ENCODE results near the gene CRYBA4.

CRYBA4 gene
- total RNA-seq, result 0 to 0.07 reads per million in 2 donors

DNA sequence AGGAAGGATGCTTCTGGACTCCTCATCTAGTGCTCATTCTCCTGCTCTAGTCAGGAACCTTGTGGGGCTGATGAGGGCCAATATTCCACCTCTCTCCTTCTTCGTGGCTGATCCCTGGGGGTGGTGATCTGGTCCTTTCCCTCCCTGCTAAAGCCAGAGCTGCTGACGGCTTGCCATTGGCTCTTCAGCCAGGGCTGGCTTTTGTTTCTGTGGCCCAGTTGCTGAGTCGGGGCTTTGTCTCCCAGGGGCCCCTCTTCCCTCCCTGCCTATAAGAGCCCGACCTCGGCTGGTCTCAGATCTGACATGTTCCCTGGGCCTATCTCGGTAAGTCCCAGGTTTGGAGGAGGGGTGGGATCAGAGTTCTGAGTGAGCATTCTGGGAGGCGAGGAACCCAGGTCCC, at the start of gene CRYBA4:
CRYBA4 (plus strand) TSS at position 301 of the 400 bp plus-strand sequence. CDS start 634 bp downstream, outside the sequence.
- DNase-seq, result no peak

DNA sequence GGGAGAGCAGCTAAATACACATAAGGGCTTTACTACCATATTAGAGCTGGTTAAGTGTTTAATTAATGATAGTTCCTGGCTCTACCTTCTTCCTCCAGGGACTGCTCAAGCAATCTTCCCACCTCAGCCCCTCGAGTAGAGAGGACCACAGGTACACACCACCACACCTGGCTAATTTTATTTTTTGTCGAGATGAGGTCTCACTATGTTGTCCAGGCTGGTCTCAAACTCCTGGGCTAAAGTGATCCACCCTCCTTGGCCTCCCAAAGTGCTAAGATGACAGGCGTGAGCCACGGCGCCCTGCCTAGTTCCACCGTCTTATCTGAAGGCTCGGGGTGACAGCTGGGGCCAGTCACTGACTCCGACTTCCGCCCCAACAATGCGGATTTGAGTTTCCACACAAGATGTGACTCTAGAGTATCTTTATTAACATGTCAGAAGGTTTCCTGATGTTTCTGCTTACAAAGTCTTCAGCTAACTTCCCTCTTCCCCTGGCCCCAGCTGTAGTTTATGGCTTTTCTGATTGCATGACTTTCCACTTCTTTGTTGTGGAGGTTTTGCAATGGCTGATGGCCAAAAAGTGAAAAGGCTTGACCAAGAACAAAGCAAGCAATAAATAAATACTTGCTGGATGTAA, 48.6 kb upstream of the CRYBA4 start:
- no peak for DNase-seq

DNA sequence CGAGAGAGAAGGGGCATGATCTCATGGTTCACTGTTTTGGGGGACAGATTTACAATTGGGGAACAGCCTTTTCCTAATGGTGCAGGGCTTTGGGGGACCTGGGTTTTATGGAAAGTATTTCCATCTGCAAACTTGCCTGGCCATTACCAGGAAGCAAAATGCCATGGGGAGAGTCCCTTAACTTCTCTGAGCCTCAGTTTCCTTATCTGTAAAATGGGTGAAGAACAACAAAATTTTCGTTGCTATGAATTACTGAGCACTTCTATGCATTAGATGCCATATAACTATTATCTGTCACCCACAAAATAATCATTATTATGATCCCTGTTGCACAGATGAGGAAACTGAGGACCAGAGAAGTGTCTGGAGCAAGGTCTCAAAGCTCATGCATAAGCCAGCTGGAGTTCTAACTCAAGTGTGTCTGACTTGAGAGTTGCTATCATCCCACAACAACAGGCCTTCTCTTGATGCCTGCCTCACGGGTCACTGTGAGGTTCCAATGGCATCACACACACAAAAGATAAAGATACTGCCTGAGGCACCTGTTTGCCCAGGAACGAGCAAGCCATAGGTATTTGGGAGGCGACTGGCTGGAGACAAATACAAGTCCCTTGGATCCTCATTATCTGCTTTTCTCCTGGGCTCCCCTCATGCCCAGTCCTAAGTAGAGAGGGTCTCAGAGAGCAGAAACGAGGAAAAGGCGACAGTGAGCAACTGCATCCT, 47.6 kb upstream of the CRYBA4 start:
- no peak for DNase-seq

DNA sequence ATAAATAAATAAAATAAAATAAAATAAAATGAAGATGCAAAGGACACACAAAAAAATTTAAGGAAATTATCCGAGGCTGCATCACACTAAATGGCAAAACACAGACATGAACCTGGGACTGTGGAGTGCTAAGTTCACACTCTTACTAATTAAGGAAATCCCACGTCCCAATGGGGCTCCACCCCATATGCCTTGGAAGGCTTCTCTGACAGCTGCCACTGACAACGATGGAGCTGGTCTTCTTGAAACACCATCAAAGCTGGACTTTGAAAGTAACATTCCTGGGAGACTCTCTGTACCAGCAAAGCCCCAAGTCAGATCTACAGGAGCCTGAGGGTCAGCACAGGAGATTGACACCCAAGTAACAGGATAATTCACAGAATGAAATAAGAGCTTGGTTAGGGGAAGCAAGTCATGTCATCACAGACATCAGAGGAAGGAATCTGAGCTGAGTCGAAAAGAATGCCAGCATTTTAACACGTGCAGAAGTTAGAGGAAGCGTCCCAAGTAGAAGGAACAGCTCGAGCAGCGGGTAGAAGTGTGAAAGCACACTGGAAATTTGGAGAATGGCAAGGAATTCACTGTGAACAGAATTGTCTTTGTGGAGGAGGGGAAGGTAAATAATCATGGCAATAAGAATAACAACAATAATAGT, 45.6 kb upstream of the CRYBA4 start:
- no peak for DNase-seq

DNA sequence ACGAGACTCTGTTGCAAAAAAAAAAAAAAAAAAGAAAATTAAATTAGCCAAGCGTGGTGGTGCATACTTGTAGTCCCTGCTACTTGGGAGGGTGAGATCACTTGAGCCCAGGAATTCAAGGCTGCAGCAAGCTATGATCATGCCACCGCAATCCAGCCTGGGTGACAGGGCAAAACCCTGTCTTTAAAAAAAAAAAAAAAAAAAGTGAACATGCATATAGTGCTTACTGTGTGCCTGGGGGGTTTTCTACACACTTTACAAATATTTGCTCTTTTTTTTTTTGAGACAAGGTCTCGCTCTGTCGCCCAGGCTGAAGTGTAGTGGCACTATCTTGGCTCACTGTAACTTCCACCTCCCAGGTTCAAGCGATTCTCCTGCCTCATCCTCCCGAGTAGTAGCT, 44.7 kb upstream of the CRYBA4 start:
- no peak for DNase-seq

DNA sequence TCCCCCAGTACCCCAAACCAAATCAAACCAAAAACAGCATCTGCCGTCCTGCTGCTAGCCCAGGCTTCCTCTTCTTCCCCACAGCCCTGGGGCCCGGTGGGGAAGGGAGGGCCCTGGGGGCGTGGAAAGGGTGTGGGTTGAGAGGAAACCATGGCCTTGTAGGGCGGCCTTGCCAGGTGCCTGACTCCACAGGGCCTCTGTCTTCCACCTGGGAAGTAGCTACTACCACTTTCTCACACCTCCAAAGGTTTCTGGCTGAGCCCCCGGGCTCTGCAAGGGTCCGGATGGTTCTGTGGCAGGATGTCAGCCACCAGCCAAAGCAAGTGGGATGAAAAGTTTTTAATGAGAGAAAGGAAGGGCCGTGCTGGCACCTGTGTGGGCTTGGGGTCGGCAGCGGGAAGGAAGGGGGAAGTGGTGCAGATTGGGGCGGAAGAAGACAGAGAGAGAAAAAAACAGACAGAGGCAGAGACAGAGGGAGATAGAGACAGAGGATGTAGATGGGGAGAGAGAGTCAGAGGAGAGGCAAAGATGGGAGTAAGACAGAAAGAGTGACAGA, 42.4 kb upstream of the CRYBA4 start:
- DNase-seq, result peak in 4 of 5 experiments; percentile 15 to 79 (median 53)

DNA sequence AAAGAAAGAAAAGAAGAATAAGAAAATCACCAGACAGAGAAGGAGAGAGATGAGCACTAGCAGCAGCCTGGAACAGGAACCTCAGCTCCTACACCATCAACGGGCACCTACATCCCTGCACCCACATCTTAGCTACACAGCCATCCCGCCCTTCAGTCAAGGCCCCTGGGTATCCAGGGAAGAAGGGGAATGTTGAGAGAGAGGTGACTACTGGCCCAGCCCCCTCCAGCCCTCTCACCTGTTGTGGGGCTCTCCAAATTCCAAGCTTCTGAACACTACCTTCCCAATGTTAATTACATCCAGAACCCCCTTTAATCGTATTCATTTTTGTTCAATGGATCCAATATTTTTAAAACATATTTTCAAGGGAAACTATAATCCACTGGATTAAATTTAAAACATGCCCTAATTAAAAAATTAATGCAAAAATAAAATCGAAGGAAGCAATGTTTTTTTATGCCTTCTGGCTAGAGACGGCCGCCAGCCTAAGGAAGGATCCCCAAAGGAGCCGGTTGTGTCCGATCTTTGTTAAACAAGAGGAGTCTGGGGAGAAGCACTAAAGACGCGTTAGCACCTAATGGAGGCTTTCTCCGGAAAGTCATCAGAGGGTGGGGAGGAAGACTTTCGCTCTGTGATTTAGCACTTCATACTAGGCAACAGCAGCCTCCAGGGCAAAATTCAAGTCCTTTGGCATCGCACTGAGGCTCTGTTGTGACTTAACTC, 41.4 kb upstream of the CRYBA4 start:
- no peak for DNase-seq

DNA sequence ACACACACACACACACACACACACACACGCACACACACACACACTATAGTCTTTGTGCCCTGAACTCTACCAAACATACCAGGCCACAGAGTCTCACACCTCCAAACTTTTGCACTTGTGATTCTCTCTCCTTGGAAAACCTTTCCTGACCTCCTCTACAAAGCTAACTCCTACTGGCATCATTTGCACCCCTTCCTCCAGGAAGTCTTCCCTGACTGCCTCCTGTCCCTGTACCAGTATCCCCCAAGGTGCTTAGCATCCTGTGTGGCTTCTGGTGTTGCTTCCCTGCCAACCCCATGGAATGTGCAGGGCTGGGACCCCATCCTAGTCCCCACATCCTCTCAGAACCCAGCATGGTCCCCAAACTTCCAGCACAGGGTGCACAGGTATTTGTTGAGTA, 40.7 kb upstream of the CRYBA4 start:
- no peak for DNase-seq

DNA sequence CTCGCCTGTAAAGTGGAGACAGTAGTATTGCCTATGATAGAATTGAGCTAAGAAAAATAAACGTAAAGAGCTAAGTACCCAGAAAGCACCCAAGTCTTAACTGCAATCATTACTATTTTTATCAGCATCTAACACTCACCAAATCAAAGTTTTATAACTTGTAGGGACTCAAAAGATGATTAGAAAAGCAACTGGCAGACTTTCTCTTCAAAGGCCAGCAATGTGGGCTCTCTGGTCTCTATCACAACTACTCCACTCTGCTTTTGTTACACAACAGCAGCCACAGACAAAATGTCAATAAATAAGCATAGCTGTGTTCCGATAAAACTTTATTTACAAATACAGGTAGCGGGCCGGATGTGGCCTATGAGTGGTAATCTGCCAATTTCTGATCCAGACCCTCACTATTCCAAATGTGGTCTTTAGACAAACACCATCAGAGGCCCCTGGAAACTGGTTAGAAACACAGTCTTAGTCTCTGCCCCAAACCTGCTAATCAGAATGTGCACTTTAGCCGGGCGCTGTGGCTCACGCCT, 40.1 kb upstream of the CRYBA4 start:
- DNase-seq, result no peak

DNA sequence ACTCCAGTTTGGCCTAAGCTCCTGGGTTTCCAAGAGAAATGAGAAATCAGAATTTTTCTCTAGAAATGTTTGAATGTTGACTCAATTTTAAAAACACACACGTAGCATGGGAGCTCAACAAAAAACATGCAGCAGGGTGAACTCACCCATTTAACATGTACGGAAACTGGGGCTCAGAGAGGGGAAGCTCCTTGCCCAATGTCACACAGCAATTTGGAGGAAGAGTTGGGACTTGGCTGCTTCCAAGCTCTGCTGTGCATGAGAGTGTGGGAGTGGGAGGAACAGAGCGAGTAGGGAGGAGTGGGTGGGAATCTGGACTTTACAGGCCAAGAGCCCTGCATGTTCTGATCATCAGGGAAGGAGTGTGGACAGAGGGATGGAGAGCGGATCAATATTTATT, 37.8 kb upstream of the CRYBA4 start:
- no peak for DNase-seq

DNA sequence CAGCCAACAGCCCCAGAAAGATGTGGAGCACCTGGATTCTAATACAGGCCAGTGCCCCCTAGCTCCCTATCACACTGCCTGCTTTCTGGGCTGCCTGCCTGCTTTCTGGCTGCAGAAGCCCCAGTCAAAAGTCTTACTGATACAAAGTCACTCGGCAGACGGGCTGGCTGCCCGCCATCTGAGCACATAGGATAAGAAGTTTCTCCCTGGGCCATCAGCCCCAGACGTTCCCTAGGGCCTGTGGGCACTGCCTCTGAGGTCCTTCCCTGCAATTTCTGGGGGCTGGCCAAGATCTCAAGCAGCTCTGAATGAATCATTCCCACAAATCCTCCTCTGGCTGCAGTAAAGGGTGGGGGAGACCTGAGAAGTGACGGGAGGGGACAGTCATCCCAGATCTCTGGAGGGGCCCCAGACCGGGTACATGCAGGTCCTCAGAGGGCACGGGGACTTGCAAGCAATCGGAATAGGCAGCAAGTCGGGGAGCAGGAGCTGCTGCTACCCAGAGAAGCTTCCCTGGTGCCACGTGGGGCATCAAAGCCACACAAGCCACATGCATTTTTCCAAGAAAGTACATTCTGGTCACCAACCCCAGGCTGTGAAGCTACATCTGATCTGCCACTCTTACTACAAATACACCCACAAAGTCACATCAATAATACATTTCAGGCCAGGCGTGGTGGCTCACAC, 36.5 kb upstream of the CRYBA4 start:
- no peak for DNase-seq

DNA sequence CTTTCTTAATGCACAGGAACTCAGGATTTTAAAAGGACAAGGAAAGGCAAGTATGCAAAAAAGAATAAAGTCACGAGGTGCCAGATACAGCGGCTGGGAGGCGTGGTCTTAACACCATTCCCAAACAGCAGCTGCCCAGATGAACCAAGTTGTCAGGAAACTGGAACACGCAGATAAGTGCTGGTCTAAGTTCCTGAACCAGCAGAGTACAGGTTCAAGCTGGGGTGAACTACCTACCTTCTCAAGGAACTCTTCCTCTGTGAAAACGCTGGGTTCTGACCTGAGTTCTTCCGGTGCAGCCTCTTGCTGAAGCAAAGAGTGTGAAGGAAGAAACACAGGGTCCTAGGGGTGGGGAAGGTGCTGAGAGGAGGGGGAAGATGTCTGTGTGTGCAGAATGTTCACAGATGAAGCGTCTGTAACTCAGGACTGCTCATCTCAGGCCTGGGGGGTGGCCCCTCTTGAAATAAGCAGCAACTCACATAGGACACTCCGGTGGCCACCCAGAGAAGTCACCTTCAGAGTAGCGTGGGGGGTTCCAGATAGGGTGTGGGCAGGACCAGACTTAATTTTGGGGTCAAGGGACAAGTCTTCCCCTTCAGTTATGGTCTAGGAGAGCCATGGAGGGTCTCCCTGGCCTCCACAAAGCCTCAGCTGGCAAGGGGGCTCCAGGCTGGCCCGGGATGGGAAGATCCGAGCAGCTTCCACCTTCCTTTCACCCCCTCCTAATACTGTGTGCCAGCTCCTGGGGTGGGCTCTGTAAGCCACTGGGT, 35.0 kb upstream of the CRYBA4 start:
- peak in 1 of 5 experiments; percentile 30 for DNase-seq

DNA sequence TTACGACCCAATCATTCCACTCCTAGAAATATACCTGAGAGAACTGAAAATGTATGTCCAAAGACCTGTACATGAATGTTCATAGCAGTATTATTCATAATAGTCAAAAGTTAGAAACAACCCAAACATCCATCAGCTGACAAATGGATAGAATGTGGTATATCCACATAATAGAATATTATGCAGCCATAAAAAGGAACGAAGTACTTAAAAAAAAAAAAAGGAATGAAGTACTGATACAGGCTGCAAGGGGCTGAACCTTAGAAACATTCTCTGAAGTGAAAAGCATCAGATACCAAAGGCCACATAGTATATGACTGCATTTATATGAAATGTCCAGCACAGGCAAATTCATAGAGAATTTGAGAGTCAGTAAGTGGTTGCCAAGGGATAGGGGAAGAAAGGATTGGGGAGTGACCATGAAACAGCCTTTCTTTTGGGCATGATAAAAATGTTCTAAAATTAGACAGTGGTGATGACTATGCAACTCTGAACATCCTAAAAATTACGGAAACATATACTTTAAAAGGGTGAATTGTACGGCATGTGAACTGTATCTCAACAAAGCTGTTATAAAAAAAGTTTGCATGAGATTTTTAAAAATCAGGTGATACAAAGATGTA, 33.7 kb upstream of the CRYBA4 start:
- no peak for DNase-seq

DNA sequence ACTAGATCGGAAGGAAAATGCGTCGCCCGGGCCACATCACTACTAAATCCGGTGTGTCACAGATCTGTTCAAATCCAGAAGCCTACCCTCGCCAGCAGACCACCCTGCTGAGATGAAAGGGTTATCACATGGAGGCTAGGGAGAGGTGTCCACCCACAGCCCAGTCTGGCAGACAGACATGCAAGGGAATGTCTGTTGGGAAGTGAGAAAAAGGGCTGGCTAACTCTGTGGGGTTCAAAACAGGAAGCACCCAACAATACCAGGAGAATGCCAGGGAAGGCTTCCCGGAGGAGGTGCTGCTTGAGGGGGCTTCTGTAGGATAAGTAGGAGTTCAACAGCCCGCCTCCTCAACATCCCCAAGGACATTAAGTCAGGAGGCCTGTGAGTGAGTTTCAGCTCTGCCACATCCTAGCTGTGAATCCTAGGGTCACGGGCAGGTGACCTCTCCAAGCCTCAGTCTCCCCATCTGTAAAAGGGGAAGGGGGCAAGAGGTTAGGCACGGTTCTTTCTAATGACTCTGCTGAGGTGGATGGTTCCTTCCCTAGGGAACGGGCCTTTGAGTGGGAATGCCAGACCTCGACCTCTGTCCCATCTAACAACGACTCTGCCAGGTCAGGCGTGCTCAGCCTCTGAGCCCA, 32.9 kb upstream of the CRYBA4 start:
- no peak for DNase-seq

DNA sequence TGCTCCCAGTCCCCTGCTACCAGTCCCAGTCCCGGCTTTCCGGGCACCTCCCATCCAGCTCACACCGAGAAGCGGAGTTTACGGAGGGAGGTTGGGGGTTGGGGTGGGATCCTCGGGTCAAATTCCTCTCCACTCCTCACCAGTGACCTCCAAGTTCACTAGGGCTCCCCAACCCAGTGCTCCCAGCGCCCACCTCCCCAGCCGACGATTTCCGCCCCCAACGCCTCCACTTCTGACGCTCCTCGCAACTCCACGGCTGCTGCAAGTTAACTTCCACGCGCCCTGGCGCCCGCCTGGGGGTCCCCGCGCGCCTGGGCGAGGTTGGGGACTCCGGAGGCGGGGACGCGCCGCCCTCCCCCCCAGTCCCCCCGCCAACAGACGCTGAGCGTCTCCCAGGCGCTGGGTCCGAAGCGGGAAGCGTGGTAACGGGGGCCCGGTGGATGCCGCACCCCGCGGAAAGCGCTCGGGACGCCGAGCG, 32.4 kb upstream of the CRYBA4 start:
- DNase-seq, result peak in 3 of 5 experiments; percentile 10 to 40 (median 25)

DNA sequence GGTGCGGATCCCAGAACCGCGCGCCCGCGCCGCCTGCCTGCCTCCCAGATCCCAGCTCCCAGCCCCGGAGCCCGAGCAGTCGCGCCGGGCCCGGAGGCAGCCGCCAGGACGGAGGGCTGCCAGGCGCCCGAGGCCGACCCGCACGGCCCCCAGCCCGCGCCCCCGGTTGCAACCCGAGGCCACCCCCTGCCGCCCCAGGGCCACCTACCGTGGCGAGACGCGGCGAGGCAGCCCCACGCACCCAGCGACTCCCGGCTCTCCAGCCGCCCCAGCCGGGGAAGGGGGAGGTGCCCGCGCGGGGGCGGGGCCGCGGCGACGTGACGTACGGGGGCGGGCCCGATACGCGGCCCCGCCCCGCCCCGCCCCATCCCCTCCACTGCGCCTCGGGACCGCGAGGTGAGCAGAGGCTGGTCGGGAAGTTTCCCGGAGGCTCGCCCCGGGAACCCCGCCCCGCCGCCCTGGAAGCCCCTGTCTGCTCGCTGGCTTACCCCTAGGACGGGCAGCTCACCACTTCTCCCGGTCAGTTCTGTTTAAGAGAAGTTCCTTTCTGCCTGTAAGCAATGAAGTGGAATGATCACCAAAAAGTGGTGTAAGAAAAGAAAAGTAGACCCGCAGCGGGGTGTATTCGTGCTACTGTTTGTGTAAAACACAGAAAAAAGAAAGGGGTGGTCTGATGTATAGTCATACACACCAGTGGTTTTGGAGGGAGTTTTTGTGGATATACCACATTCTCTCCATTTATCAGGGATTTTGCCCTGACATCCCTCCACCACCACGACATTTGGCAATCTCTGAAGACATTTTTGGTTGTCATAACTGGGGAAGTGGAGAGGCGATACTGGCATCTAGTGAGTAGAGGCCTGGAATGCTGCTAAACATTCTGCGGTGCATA, 31.7 kb upstream of the CRYBA4 start, which contains the start of gene TPST2:
TPST2 (minus strand) TSS at position 288 of the 892 bp plus-strand sequence. CDS start 48,502 bp downstream, outside the sequence.
- DNase-seq, result peak; percentile 63 to 77 (median 71)

DNA sequence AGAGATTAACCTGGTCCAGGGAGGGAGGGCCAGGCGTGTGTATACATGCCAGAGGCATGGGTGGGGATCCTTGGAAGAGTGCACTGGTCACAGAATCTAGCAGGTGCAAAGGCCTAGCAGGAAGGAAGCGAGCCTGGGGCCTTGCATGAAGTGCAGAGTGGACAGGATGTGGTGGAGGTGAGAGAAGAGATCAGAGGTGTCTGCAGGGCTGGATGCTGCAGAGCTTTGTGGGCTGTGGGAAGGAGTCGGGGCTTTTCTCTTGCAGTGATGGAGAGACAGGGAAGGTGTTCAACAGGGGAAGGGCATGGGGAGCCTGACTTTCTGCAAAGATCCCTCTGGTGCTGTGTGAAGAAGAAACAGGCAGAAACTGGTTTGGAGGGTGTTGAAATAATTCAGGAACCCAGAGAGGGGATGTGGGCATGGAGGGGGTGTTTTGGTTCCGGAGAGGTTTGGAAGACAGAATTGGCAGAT, 29.3 kb upstream of the CRYBA4 start:
- DNase-seq, result peak in 3 of 5 experiments; percentile 11 to 86 (median 79)

DNA sequence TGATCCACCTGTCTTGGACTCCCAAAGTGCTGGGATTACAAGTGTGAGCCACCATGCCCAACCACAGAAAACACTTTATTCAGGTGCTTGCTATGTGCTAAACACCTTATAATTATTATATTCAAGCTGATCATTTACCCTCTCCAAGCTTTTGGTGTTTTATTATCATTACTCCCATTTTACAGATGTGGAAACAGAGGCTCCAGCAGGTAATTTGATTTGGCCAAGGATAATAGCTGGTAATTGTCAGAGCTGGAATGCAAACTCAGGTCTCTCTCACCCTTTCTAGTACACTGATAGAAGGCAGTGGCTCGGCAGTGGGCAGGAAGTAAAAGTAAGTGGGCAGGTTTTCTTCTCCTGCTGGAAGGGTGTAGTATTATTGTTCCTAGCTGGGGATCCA, 28.0 kb upstream of the CRYBA4 start:
- DNase-seq, result no peak

DNA sequence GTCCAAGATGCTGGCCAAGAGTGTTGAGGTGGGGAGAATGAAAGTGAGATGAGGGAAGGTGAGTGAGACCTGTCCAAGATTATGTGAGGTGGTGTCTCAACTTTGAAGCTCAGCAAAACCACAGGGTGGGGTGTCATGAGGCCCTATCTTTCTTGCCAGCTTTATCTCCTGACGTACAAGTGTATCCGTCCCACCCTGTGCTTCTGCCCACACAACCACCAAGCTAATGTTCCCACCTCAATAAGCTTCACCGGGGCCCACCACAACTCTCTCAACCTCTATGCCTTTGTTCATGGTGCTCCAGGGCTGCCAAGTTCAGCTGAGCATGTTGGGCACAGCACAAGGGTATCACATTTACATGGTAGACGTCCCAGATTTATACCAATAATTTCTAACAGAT, 24.7 kb upstream of the CRYBA4 start:
- DNase-seq, result peak in 1 of 5 experiments; percentile 77
